ENCODE measurements around the gene MTUS2. TPM values are rescaled to one million over a fixed set of nuclear protein-coding genes. Genes with fewer than 3 reads are reported as not detected.

Gene MTUS2
- total and polyA plus RNA-seq, 8 donors: 0.12 to 28.1 (median 3.5) TPM; not detected in 1

DNA sequence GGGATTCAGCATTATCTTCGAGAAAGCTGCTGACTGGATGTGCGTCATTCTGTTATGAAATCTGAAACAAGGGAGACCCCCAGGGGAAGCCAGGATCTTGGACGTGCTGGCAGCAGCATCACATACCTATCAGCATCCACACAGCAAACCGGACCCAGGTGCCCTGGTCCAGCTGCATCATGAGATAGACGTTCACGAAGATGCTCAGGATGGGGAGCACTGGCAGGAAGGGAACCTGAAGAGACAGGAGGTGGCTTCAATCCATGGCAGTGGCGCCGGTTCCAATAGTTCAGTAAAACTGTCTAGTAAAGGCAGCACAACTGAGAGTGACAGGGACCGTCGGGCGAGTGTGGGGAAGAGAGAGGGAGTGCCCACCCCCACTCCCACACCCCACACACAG is 695.9 kb downstream of the MTUS2 start:
- no peaks in the 10 kb centered on the region for H3K9me3 ChIP-seq
- no peak for DNase-seq
- peaks cover 0 to 7% (median 3%) of the 10 kb centered on the region in 4 donors for H3K4me1 ChIP-seq
- intact Hi-C loops (cut with DNase I; ENCODE audit: low total_unique reads): no loop called here
- TF ChIP-seq CTCF (IDR thresholded peaks at IDR 0.05) (no peak), POLR2A (IDR thresholded peaks at IDR 0.05) (no peak), POLR2AphosphoS5 (IDR thresholded peaks at IDR 0.05) (no peak), EP300 (IDR thresholded peaks at IDR 0.05) (no peak)
- H3K27me3 ChIP-seq: no peaks in the 10 kb centered on the region
- peaks cover 28 to 97% (median 75%) of the 10 kb centered on the region in 4 donors for H3K36me3 ChIP-seq
- 92 to 95% (median 95%) methylated on average over 11 of the region's 11 CpGs for WGBS, 5 donors
- H3K4me3 ChIP-seq: no peak overlapping the region
- no peak overlapping the region for H3K27ac ChIP-seq

GRCh38 chr13:29516880-29517279 is 696.7 kb downstream of the MTUS2 start:
- Histone ChIP-seq H3K36me3 (peaks cover 35 to 96% (median 83%) of the 10 kb centered on the region in 4 donors), H3K9me3 (no peaks in the 10 kb centered on the region), H3K27ac (no peak overlapping the region), H3K4me3 (no peak overlapping the region), H3K27me3 (no peaks in the 10 kb centered on the region), H3K4me1 (no peaks in the 10 kb centered on the region)
- 86 to 96% (median 93%) methylated on average over 8 to 12 of the region's 12 CpGs for WGBS, 5 donors
- no peak for DNase-seq
- TF ChIP-seq POLR2AphosphoS5 (IDR thresholded peaks at IDR 0.05) (no peak), EP300 (IDR thresholded peaks at IDR 0.05) (no peak), CTCF (IDR thresholded peaks at IDR 0.05) (no peak), POLR2A (IDR thresholded peaks at IDR 0.05) (no peak)
- intact Hi-C loops (cut with DNase I; ENCODE audit: low total_unique reads): no loop called here

GRCh38 chr13:29519921-29520320 is 699.8 kb downstream of the MTUS2 start:
- H3K36me3 ChIP-seq: peaks cover 35 to 92% (median 88%) of the 10 kb centered on the region in 4 donors
- H3K9me3 ChIP-seq: no peaks in the 10 kb centered on the region
- peaks cover 0 to 4% (median 0%) of the 10 kb centered on the region in 4 donors for H3K4me1 ChIP-seq
- WGBS, 5 donors: 97 to 98% (median 97%) methylated on average over 3 of the region's 3 CpGs
- DNase-seq: no peak
- TF ChIP-seq POLR2A (IDR thresholded peaks at IDR 0.05): no peak
- no peak for TF ChIP-seq CTCF (IDR thresholded peaks at IDR 0.05)
- TF ChIP-seq POLR2AphosphoS5 (IDR thresholded peaks at IDR 0.05): no peak
- TF ChIP-seq EP300 (IDR thresholded peaks at IDR 0.05): no peak
- peak overlapping the region in 1 of 5 donors; percentile 20 for H3K27ac ChIP-seq
- H3K4me3 ChIP-seq: no peak overlapping the region
- H3K27me3 ChIP-seq: no peaks in the 10 kb centered on the region
- intact Hi-C loops (cut with DNase I; ENCODE audit: low total_unique reads): no loop called here

DNA sequence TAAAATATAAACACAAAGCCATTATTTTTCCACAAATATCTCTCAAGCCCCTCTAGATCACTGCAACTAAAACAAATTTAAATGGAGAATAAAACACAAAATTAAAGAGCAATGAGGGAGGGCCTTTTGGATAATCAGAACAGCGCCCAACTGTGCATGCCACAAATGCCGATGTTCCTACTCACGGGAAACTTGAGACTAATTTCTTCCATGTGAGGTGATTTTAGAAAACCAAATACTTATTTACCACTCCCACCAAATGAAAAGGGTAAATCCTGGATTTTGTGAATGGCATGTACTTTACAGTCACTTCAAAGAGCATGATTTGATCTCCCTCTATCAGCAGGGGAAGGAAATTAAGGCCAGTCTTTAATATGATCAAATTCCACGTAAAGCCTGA is 700.5 kb downstream of the MTUS2 start:
- peaks cover 35 to 84% (median 81%) of the 10 kb centered on the region in 4 donors for H3K36me3 ChIP-seq
- TF ChIP-seq CTCF (IDR thresholded peaks at IDR 0.05) (no peak), EP300 (IDR thresholded peaks at IDR 0.05) (no peak), POLR2A (IDR thresholded peaks at IDR 0.05) (no peak), POLR2AphosphoS5 (IDR thresholded peaks at IDR 0.05) (no peak)
- H3K27me3 ChIP-seq: no peaks in the 10 kb centered on the region
- no peaks in the 10 kb centered on the region for H3K9me3 ChIP-seq
- H3K4me3 ChIP-seq: no peak overlapping the region
- WGBS, 5 donors: 79 to 88% (median 85%) methylated on average over 4 of the region's 4 CpGs
- DNase-seq: no peak
- H3K27ac ChIP-seq: no peak overlapping the region
- intact Hi-C loops (cut with DNase I; ENCODE audit: low total_unique reads): no loop called here
- peaks cover 0 to 4% (median 0%) of the 10 kb centered on the region in 4 donors for H3K4me1 ChIP-seq

All from stomach (tissue), 9 donors.